ENCODE data around the gene TAS1R1. TPM values are rescaled to one million over a fixed set of nuclear protein-coding genes. Genes with fewer than 3 reads are reported as not detected.

Gene TAS1R1
- total and polyA plus RNA-seq, 10 of the 15 experiments (the other 5 are each of a cell fraction or from before 2014, with no cell fraction given) = 0.03 to 0.06 (median 0.04) TPM; not detected in 7

- intact Hi-C loops (cut with micrococcal nuclease; ENCODE audit: unreplicated experiment) (no loop called here), in situ Hi-C loops (cut with MboI) (no loop called here)
- Histone ChIP-seq H4K20me1 (ENCODE audit: control insufficient read depth, insufficient read depth) (no peaks in the 10 kb centered on the region; the same call in 1 of the 2 replicates), H3K79me2 (ENCODE audit: control insufficient read depth, insufficient read depth, low read length) (no peaks in the 10 kb centered on the region), H2AFZ (ENCODE audit: control insufficient read depth, low read depth, low read length) (no peak overlapping the region), H3K27ac (ENCODE audit: control insufficient read depth, insufficient read depth) (no peak overlapping the region), H3K4me2 (ENCODE audit: control insufficient read depth, insufficient read depth) (no peak overlapping the region), H3K27me3 (replicated peaks in 1 of 2; ENCODE audit: control insufficient read depth in 2 of 2, insufficient read depth in 2 of 2, low read length in 1 of 2) (no peaks in the 10 kb centered on the region; a peak in 1 of 4 replicates), H3K4me3 (no peak overlapping the region), H3K9me3 (replicated peaks; ENCODE audit: control insufficient read depth, insufficient read depth, low read length) (no peaks in the 10 kb centered on the region), H3K9ac (ENCODE audit: control insufficient read depth, insufficient read depth, low read length) (no peak overlapping the region), H3K4me1 (ENCODE audit: control insufficient read depth, insufficient read depth, low read length) (no peaks in the 10 kb centered on the region), H3K36me3 (ENCODE audit: control insufficient read depth in 2 of 2, insufficient read depth in 2 of 2, low read length in 1 of 2) (no peaks in the 10 kb centered on the region)
- 41% methylated on average over 11 of the region's 11 CpGs for WGBS (ENCODE audit: insufficient coverage, insufficient replicate concordance, low lambda C conversion rate, missing lambda C conversion rate)
- TF ChIP-seq MEF2B (IDR thresholded peaks at IDR 0.05; ENCODE audit: partially characterized antibody, poor library complexity, severe bottlenecking) (no peak), GATAD2B (conservative IDR thresholded peaks at IDR 0.05; ENCODE audit: low read depth) (no peak), PAX8 (IDR thresholded peaks at IDR 0.05) (no peak), ZNF384 (IDR thresholded peaks at IDR 0.05; ENCODE audit: borderline replicate concordance, low read depth, low read length) (no peak), KDM1A (IDR thresholded peaks at IDR 0.05; ENCODE audit: borderline replicate concordance) (no peak), MTA2 (IDR thresholded peaks at IDR 0.05; ENCODE audit: low read depth) (no peak)
- CTCF ChIA-PET = interaction anchor here (0.6 to 1.2 kb wide), 2 partner anchors 138 to 211 kb away, joined by 3 to 4 read pairs; no protein-coding TSS in a partner anchor
- BruUV-seq (replicated peaks) = no TSS peak
- POLR2A ChIA-PET = no interaction called here
- RAD21 ChIA-PET (ENCODE audit: unreplicated experiment) = no interaction called here
- no peak for ATAC-seq
- SMC1A ChIA-PET (ENCODE audit: uncharacterized antibody, unreplicated experiment) = no interaction called here
- no peak for FAIRE-seq
- DNase-seq (ENCODE audit: low read depth, low spot score) = no peak
These were observed 46.3 kb upstream of the TAS1R1 start for GRCh38 chr1:6508816-6509189.

- ChIA-PET SMC1A (ENCODE audit: uncharacterized antibody, unreplicated experiment) (no interaction called here), CTCF (interaction anchor here (0.6 to 1.2 kb wide), 2 partner anchors 138 to 210 kb away, joined by 3 to 4 read pairs; no protein-coding TSS in a partner anchor), POLR2A (no interaction called here), RAD21 (ENCODE audit: unreplicated experiment) (no interaction called here)
- TF ChIP-seq NR2F1 (conservative IDR thresholded peaks at IDR 0.05) (0 out of 2 replicates have a peak, but pooled peaks have one; percentile 13), SPI1 (IDR thresholded peaks at IDR 0.05; ENCODE audit: borderline replicate concordance, insufficient read depth, low read depth, low read length) (peak; percentile 40; the same call in 1 of the 2 replicates), CREB1 (IDR thresholded peaks at IDR 0.05; ENCODE audit: low read depth) (no peak)
- H4K20me1 ChIP-seq (ENCODE audit: control insufficient read depth, insufficient read depth) = no peaks in the 10 kb centered on the region; the same call in 1 of the 2 replicates
- H3K4me3 ChIP-seq = no peak overlapping the region
- H3K79me2 ChIP-seq (ENCODE audit: control insufficient read depth, insufficient read depth, low read length) = no peaks in the 10 kb centered on the region
- no peak overlapping the region for H3K27ac ChIP-seq (ENCODE audit: control insufficient read depth, insufficient read depth)
- FAIRE-seq (no peak), ATAC-seq (no peak), DNase-seq (ENCODE audit: low read depth, low spot score) (no peak)
- no peaks in the 10 kb centered on the region for H3K4me1 ChIP-seq (ENCODE audit: control insufficient read depth, insufficient read depth, low read length)
- intact Hi-C loops (cut with micrococcal nuclease; ENCODE audit: unreplicated experiment) (no loop called here), in situ Hi-C loops (cut with MboI) (no loop called here)
- no peaks in the 10 kb centered on the region; a peak in 1 of 4 replicates for H3K27me3 ChIP-seq (replicated peaks in 1 of 2; ENCODE audit: control insufficient read depth in 2 of 2, insufficient read depth in 2 of 2, low read length in 1 of 2)
- no TSS peak for BruUV-seq (replicated peaks)
- no peaks in the 10 kb centered on the region for H3K36me3 ChIP-seq (ENCODE audit: control insufficient read depth in 2 of 2, insufficient read depth in 2 of 2, low read length in 1 of 2)
- no peak overlapping the region for H3K4me2 ChIP-seq (ENCODE audit: control insufficient read depth, insufficient read depth)
- H2AFZ ChIP-seq (ENCODE audit: control insufficient read depth, low read depth, low read length) = no peak overlapping the region
- H3K9ac ChIP-seq (ENCODE audit: control insufficient read depth, insufficient read depth, low read length) = no peak overlapping the region
- 16% methylated on average over 20 of the region's 20 CpGs for WGBS (ENCODE audit: insufficient coverage, insufficient replicate concordance, low lambda C conversion rate, missing lambda C conversion rate)
- H3K9me3 ChIP-seq (replicated peaks; ENCODE audit: control insufficient read depth, insufficient read depth, low read length) = no peaks in the 10 kb centered on the region
These were observed 45.7 kb upstream of the TAS1R1 start for GRCh38 chr1:6509220-6509918.

Measured in GM12878 (cell line).